GM18505 (cell line): ENCODE measurements around the gene KMT5C.

Experiments
- ATAC-seq: cut with Tn5 transposase; IDR thresholded peaks from one replicate; pipeline ENCODE4 v1.9.1; 2021; ENCODE audit not compliant: unreplicated experiment
- POLR2A ChIP-seq: IDR thresholded peaks from 4 replicates; pipeline ENCODE4 v1.6.1; 2011; ENCODE audit warnings: borderline replicate concordance; ENCODE audit not compliant: insufficient read depth, insufficient read length; ENCODE audit errors: extremely low read depth

Gene KMT5C

DNA sequence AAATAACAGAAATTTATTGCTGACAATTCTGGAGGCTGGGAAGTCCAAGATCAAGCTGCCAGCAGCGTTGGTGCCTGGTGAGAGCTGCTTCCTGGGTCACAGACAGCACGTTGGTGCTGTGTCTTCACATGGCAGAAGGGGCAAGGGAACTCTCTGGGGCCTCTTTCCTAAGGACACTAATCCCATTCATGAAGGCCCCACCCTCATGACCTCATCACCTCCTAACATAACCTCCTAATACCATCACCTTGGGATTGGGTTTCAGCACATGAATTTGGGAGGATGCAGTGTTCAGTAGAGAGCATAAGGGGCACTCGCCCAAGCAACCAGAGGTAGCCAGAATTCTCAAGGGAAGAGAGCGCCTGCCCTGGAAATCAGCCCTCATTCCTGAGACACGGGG is 30.2 kb upstream of the KMT5C start:
- no peak for TF ChIP-seq POLR2A
- ATAC-seq, result no peak

DNA sequence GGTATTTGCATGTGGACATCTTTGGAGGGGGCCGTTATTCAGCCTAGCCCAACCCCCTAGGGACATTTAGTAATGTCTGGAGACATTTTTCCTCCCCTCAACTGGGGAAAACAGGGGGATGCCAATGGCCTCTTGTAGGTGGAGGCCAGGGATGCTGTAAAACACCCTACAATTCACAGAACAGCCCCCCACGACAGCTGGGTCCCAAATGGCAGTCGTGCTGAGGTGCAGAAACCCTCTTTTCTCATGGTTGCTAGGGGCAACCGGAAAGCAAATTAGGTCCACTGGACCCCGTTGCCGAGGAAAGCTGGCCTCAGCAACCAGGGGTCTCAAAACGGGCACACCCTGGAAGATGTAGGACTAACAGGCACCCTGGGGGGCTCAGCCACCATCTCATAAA is 29.2 kb upstream of the KMT5C start:
- no peak for ATAC-seq
- no peak for TF ChIP-seq POLR2A

DNA sequence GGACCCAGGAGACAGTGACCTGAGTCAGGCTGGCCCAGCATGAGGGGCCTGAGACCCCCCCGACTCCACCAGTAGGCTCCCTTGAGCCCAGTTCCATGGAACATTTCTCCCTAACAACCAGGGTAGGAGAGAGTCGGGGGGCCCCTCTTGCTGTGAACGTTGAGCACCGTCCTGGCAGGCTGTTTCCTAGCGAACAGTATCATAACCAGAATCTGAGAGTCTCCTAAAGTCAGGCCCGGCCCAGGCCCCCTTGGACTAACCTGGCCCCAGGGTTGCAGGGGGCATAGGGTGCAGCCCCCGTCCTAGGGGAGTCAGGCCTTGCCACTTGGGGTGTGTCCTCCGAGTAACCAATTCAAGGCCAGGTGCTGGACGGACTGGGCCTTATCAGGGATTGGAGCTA is 28.3 kb upstream of the KMT5C start:
- no peak for ATAC-seq
- TF ChIP-seq POLR2A, result no peak

DNA sequence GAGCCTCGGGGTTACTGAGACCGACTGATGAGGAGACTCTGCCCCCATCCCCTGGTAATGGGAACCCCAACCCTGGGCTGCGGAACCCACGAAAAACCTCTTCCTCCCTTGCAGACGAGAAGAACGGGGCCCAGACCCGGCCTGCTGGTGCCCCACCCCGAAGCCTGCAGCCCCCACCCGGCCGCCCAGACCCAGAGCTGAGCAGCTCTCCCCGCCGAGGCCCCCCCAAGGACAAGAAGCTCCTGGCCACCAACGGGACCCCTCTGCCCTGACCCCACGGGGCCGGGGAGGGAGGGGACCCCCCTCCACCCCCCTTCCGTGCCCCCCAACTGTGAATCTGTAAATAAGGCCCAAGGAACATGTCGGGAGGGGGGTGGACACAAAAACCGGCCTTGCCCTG is 27.9 kb upstream of the KMT5C start:
- no peak for TF ChIP-seq POLR2A
- no peak for ATAC-seq

DNA sequence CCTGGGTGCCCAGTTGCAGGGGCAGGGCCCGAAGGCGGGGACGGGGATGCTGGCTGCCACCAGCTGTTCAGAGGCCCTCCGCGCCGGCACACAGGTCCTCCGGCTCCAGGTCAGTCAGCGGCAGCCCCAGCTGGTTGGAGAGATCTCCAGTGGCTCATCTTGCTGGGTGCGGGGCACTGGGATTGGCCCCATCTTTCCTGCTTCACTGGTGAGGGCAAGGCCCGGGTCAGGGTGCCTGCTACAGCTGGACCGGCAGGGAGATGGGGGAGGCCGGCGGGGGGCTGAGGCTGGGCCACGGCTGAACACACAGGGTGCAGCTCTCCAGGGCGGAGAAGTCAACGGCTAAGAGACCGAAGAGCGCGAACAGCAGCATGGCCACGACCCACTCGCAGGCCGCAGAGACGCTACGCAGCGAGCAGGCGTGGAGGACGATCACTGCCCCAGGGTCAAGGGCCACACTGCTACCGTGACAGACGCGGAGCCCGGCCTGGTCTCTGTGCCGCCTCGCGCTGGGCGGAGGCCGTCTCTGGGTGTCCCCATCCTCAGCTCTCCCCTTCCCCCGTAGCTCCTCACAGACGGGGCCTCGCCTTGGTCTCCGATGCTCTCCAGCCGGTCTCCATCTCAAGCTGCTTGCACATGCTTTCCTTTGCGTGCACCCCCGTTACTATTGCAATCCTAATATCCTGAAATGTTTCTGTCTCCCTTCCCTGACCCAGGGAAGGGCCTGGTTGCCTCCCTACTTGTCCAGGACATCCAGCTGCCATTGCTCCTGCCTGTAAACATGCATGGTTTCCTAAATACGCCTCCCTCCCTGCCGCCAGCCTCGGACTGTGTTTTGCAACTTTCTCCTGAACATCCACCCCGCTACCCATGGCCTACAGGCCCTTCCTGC is 26.8 kb upstream of the KMT5C start:
- no peak for ATAC-seq
- no peak for TF ChIP-seq POLR2A

DNA sequence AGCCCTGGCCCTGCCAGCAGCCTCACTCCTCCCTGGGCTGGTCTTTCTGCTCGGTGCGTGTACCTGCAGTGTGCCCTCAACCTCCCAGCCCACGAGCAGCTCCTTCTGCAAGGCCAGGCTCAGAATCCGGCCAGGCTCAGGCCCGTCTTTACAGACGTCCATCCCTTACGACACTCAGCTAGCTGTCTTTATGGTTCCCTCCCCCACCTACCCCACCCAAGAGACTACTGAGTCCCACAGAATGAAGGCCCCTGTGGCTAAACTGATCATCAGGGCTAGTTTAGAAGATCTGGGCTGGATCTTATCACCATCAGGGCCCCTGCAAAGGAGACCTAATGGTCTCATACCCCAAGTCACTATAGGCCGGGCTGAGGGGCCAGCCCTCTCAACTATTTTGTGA is 25.3 kb upstream of the KMT5C start:
- no peak for TF ChIP-seq POLR2A
- no peak for ATAC-seq

DNA sequence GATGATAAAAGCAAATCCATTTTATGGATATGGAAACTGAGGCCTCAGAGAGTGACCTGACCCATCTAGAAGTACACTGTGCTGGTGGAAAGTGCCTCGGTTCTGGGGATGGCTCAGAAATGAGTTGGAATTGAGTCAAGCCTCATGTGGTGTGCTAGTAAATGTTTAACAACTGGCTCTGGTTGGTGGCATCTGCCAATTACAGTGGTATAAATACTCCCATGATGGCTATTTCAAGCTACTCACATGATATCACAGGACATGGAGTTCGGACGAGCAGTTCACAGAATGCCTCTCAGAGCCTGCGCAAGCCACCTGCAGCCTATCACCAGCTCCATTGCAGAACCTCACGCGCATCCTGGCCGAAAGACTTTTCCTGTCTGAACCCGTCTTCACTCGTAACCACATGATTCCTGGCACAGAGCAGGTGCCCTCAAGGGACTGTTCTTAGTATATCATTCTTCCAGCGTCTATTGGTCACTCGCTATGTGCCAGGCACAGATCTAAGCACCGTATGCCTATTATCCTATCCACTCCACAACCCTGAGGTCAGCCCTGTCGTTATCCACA is 23.6 kb upstream of the KMT5C start:
- no peak for TF ChIP-seq POLR2A

DNA sequence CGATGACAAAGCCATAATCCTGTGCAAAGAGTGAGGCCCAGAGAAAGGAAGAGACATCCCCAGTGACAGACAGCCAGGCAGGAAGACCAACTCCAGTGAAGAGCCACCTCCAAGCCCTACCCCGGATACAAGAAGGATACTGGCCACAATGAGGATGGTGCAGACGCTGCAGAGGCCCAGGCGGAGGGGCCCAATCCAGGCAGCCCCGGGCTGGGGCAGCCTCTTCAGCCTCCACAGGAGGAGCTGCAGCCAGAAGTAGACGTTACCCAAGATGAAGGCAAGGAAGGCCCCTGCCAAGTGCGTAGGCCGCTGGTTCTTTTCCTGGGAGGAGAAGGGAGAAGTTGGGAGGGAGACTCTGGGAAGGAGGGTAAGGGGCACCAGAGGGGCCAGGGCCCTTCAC is 23.0 kb upstream of the KMT5C start:
- ATAC-seq, result no peak
- no peak for TF ChIP-seq POLR2A

More for the DNA sequence above, 23.6 kb upstream of the KMT5C start:
- no peak for ATAC-seq

DNA sequence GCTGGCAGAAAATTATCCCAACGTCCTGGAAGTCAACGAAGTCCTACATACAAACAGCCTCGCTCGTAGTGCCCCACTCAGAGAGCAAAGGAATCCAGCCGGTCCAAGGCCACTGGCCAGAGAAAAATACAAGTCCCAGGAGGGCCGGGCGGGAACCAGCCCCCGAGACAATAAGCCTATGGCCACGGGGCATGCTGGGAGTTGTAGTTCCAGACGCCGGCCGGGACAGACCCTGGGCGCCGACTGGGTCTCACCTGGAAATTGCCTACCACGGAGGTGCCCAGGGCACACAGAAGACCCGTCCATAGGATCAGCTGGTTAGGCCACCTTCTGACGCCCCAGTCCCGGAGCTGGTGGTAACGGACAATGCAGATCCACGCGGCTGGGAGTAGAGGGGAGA is 19.9 kb upstream of the KMT5C start:
- no peak for TF ChIP-seq POLR2A
- ATAC-seq, result no peak

DNA sequence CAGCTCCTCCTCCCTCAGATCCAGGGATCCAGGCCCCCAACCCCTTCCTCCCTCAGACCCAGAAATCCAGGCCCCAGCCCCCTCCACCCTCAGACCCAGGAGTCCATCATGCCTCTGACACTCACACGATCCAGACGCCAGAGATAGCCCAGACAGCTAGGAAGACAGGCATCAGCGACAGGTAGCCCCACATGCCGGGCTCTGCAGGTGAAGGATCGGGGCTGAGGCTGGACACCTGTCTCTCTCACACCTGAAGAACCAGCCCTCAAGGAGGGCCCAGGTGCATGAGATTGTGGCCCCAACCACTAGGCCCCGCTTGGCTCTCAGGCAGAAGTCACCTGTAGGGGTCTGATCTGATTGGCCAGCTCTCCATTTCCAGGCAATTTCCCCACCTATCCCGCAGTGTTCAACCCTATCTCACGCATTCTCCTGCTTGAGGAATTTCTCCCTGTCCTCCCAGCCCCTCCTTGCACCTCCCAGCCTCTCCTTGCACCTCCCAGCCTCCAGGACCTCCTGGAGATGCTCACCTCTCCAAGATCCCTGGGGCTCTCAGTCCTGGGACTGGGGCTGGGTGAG is 18.7 kb upstream of the KMT5C start:
- TF ChIP-seq POLR2A, result no peak
- ATAC-seq, result no peak

DNA sequence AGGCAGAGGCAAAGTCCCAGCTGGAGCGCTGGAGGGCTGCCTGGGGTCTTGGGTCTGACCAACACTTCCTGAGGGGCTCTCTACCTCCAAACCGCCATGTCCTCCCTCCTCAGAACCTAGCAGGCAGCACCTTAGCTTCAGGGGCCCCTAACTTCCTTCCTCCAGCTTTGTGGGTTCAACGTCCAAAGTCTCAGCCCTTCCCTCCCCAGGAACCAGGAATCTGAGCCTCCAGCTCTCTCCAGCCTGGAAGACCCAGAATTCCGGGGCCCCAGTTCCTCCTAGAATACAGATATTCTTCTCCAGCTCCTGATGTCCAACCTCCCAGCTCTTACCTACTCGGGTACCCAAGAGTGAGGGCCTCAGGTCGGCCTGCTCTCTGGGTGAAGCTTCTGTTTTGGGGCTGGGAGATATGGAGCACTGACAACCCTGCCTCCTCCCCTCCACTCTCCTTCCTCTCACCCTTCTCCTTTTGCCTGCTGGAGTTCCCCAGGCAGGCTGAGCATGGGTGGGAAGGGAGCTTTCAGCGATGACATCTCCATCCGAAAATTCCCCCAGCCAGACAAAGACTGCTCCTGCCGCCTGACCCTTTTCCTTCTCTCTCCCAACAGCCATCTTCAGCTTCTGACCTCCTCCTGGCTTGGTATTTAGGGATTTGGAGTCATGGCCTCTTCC is 18.1 kb upstream of the KMT5C start:
- no peak for ATAC-seq
- TF ChIP-seq POLR2A, result no peak

DNA sequence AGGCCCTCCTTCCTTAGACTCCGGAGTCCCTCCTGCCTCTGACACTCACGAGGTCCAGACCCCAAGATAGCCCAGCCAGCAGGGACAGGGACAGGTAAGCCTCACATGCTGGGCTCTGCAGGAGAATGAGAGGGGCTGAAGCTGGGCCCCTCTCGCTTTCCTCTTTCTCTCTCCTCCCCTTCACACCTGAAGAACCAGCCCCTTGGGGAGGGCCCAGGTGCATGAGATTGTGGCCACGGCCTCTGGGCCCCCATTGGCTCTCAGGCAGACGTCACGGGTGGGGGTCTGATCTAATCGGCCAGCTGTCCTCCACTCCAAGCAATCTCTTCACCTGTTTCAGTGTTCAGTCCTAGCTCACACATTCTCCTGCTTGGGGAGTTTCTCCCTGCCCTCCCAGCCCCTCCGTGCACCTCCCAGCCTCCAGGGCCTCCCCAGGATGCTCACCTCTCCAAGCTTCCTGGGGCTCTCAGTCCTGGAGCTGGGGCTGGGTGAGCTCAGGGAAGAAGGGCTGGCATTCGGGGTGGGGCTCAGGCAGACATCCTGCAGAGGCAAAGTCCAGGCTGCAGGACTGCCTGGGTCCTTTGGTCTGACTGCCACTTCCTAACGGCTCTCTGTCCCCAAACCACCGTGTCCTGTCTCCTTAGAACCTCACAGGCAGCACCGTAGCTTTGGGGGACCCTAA is 17.3 kb upstream of the KMT5C start:
- TF ChIP-seq POLR2A, result no peak
- ATAC-seq, result no peak

DNA sequence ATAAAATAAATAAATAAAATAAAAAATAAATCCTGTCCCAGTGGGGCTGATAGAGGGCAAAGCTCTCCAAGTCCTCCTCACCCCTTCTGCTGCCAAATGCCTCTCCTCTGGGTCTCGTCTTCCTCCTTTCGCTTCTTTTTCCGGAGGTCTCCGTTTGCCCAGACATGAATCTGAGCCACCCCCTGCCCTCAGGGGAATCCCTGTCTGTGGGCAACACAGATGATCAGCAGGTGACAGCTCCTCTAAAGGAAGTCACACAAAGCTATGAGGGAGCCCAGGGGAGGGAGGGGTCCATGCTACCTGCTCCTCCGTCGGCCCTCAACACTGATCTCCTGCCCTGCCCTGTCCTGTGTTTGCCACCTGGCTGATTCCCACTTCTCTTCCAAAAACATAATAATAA is 15.0 kb upstream of the KMT5C start:
- no peak for TF ChIP-seq POLR2A
- no peak for ATAC-seq
